SK-N-MC (cell line): ENCODE results near the gene CHAT.

Experiments
- EZH2 ChIP-seq: fragments of 200-600 bp; sonication (generic); IDR thresholded peaks from one replicate; pipeline ENCODE4 v1.6.1; 2017; ENCODE audit warnings: antibody characterized with exemption
- FOXP2 ChIP-seq: optimal IDR thresholded peaks from 2 replicates; pipeline ENCODE3; 2011; ENCODE audit warnings: mild to moderate bottlenecking, moderate library complexity; ENCODE audit not compliant: insufficient read depth; ENCODE audit errors: extremely low read length, control extremely low read depth
- POLR2AphosphoS5 ChIP-seq: IDR thresholded peaks from 2 replicates; pipeline ENCODE4 v1.6.1; 2012; ENCODE audit warnings: mild to moderate bottlenecking, low read depth, low read length, borderline replicate concordance

DNA sequence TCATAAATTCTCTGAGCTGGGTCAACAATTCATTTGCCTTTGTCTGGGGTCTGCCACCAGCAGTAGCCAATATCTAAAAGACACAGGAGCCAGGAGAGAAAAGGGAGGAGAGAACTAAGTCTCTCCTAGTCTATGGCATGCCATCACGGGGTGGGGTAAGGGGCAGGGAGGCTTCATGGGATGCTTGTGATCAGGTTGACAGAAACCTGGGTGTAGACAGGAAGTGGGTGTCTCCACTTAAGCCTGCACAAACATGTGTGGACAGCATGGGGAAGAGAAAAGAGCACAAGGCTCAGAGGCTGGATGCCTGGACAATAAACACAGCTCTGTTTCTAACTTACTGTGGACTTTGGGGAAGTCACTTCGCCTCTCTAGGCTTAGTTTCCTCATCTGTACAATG, 54.2 kb downstream of the CHAT start:
- TF ChIP-seq POLR2AphosphoS5 (no peak), EZH2 (no peak), FOXP2 (no peak)
